Esophagus (tissue), 2 donors: ENCODE data around the gene GCNT4. TPM values are rescaled to one million over a fixed set of nuclear protein-coding genes. Genes with fewer than 3 reads are reported as not detected.

Experiments
- H3K27ac ChIP-seq, 2 donors: one replicate each; pipeline ENCODE4 v1.5.1; 2013; ENCODE audit warnings: low read depth in 2 of 2, mild to moderate bottlenecking in 2 of 2, inconsistent platforms in 1 of 2, low read length in 1 of 2, moderate library complexity in 1 of 2
- H3K27me3 ChIP-seq, 2 donors: one replicate each; pipeline ENCODE4 v1.6.1; 2013; ENCODE audit warnings: low read length in 2 of 2, control low read depth in 1 of 2, mild to moderate bottlenecking in 1 of 2; ENCODE audit not compliant: insufficient read depth in 2 of 2, control insufficient read depth in 1 of 2
- H3K36me3 ChIP-seq, 2 donors: one replicate each; pipeline ENCODE4 v1.6.1; 2013; ENCODE audit warnings: low read length in 1 of 2; ENCODE audit not compliant: control insufficient read depth in 2 of 2, insufficient read depth in 2 of 2
- H3K4me1 ChIP-seq, 2 donors: one replicate each; pipeline ENCODE4 v1.6.1; 2013; ENCODE audit warnings: low read length in 1 of 2; ENCODE audit not compliant: control insufficient read depth in 2 of 2, insufficient read depth in 2 of 2
- H3K4me3 ChIP-seq, 2 donors: one replicate each; pipeline ENCODE4 v1.5.1; 2013; ENCODE audit warnings: low read length in 2 of 2, mild to moderate bottlenecking in 2 of 2, low read depth in 1 of 2, moderate library complexity in 1 of 2
- H3K9me3 ChIP-seq, 2 donors: one replicate each; pipeline ENCODE4 v1.6.1; 2013; ENCODE audit warnings: mild to moderate bottlenecking in 2 of 2, low read depth in 1 of 2, low read length in 1 of 2, moderate library complexity in 1 of 2; ENCODE audit not compliant: control insufficient read depth in 2 of 2, insufficient read depth in 1 of 2
- WGBS, 2 donors: extraction: QIAGEN DNeasy Blood & Tissue Kit; methylation state at CpG; one replicate each; pipeline ENCODE4 v1.1.7; 2013; 5-methylcytosine and 5-hydroxymethylcytosine counted together
- polyA plus RNA-seq, 2 donors: library from polyadenylated mRNA; stranded (reverse); fragments of 200-250 nt; gene quantifications; one replicate each; pipeline ENCODE4 v1.2.3, GENCODE V29; 2013
- donor health status: healthy with polysubstance abuse.
- donor health status: Bipolar disorder and iron deficiency.

Gene GCNT4
- polyA plus RNA-seq, 2 donors = 0.53 to 0.80 TPM

DNA sequence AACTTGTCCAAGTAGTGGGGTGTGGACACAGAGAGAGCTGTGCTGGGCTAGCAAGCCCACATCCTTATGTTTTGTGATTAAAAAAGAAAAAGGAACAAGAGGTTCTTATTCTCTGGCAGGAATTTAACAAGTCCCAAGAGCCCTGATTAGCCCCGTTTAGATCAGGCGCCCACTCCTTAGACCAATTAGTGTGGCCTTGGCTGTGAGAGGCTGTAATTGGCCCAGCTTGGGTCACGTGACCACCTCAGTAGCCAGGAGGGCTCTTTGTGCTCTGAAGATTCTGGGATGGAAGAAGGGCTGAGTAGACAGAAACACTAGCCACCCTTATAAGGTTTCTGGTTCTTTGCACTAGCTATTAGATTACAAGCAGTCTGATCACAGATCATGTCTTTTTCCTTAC, 31.1 kb downstream of the GCNT4 start:
- 53 to 62% methylated on average over 3 of the region's 3 CpGs for WGBS, 2 donors
- no peak overlapping the region for H3K27ac ChIP-seq
- no peaks in the 10 kb centered on the region for H3K4me1 ChIP-seq

DNA sequence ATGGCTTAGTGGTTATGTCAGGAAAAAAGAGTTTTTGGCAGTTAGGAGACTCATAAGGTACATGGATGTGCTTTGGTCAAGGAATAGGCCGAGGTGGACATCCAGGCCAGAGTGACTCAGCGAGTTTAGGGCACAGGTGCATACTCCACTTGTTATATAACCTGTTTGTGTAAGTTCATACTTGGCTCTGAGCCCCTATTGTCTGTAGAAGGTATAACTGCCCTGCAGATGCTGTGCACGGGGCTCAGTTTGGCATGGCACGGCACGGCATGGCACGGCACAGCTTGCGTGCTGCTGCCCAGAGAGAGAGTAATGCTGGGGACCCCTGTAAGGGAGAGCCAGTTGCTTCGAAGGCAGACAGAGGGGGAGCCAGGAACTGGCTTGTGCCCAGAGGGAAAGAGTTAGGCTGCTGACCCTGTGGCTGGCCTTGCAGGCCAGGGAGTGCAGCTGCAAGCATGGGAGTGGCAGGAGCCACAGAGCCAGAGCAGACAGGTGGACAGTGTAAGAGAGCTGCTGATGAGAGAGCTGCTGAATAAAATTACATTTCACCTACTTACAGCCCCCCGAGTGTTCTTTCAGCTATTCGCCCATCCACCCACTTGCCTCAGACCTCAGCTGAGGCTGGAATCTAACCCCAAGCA, 32.2 kb downstream of the GCNT4 start:
- Histone ChIP-seq H3K27ac (no peak overlapping the region), H3K36me3 (no peaks in the 10 kb centered on the region), H3K4me1 (no peaks in the 10 kb centered on the region), H3K4me3 (no peak overlapping the region), H3K9me3 (no peaks in the 10 kb centered on the region), H3K27me3 (no peaks in the 10 kb centered on the region)
- 78 to 80% methylated on average over 10 of the region's 10 CpGs for WGBS, 2 donors

More for the DNA sequence above, 31.1 kb downstream of the GCNT4 start:
- H3K27me3 ChIP-seq = no peaks in the 10 kb centered on the region
- no peaks in the 10 kb centered on the region for H3K36me3 ChIP-seq
- H3K4me3 ChIP-seq = no peak overlapping the region
- H3K9me3 ChIP-seq = no peaks in the 10 kb centered on the region

DNA sequence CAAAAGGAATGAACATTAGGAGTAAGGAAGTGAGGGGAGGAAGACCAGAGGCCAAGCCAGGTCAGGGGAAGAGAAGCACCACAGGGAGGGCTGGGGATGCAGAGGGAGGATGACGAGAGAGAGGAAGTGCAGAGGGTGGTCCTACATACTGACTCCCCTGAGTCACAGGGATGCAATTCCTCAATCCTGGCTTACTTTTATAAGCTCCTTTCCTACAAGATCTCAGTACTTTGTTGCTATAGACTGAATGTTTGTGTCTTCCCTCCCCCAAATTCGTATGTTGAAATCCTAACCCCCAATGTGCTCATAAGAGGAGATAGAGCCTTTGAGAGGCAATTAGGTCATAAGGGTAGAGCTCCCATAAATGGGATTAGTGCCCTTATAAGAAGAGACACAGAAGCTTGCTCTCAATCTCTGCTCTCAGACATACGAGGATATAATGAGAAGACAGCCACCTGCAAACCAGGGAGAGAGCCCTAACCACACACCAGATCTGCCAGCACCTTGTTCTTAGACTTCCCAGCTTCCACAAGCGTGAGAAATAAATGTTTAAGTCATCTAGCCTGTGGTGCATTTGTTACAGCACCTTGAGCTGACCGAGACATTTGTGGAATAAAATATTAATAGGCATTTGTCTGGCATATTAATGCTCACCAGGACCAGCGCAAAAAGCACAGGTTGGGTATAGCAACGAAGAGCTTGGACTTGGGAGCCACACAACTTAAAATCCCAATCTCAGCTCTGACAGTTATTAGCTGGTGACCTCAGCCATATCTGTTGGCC, 33.4 kb downstream of the GCNT4 start:
- H3K4me3 ChIP-seq = no peak overlapping the region
- H3K27ac ChIP-seq = no peak overlapping the region
- 76 to 80% methylated on average over 7 of the region's 7 CpGs for WGBS, 2 donors
- no peaks in the 10 kb centered on the region for H3K4me1 ChIP-seq
- H3K36me3 ChIP-seq = no peaks in the 10 kb centered on the region
- no peaks in the 10 kb centered on the region for H3K27me3 ChIP-seq
- H3K9me3 ChIP-seq = no peaks in the 10 kb centered on the region

DNA sequence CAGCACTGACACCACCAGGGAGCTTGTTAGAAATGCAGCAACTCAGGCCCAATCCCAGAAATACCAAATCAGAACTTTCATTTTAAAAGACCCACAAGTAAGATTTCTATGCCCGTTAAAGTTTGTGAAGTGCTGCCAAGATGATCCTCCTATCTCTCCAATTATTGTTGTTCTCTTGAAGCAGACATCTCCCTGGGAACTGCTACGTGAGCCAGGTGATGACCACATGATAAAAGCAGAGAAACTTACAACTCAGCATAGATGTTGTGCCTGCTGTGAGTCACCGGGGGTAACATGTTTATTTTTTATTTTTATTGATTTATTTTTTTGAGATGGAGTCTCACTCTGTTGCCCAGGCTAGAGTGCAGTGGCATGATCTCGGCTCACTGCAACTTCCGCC, 34.4 kb downstream of the GCNT4 start:
- Histone ChIP-seq H3K4me1 (no peaks in the 10 kb centered on the region), H3K9me3 (no peaks in the 10 kb centered on the region), H3K4me3 (no peak overlapping the region), H3K27ac (no peak overlapping the region), H3K36me3 (no peaks in the 10 kb centered on the region), H3K27me3 (no peaks in the 10 kb centered on the region)
- 83 to 86% methylated on average over 5 of the region's 5 CpGs for WGBS, 2 donors

DNA sequence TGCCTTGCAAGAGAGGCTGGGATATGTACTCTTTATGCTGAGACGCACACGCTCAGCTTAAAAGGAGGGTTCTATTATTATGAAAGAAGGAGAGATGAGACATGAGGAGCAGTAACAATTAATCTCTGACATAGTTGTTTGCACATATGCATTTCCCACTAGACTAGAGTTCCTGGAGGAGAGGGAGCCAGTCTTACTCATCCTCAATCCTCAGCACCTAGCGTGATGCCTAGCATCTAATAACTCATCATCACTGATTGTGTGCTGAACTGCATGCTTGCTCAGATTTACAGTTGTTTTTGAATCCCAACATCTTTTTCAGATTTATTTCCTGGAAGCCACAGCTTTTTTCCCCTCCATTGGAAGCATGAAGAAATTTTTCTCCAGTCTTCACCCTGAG, 35.5 kb downstream of the GCNT4 start:
- Histone ChIP-seq H3K27me3 (no peaks in the 10 kb centered on the region), H3K4me3 (no peak overlapping the region), H3K4me1 (no peaks in the 10 kb centered on the region), H3K9me3 (no peaks in the 10 kb centered on the region), H3K27ac (no peak overlapping the region), H3K36me3 (no peaks in the 10 kb centered on the region)
- WGBS, 2 donors = 79 to 87% methylated on average over 3 of the region's 3 CpGs

DNA sequence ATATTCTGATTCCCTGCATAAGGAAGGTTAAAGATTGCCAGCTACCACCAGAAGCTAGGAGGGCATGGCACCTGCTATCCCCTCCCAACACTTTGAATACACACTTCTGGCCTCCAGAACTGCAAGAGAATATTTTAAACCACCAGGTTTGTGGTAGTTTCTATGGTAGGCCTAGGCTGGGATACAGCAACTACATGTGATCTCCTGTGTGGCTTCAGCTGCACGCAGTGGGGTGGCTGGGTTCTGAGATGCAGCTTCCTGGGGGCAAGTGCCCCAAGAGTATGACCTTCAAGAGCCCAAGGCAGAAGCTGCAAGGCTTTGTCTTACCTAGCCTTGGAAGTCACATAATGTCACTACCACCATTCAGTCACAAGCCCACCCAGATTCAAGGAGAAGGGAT, 39.6 kb downstream of the GCNT4 start:
- Histone ChIP-seq H3K27me3 (no peaks in the 10 kb centered on the region), H3K4me3 (no peak overlapping the region), H3K4me1 (no peaks in the 10 kb centered on the region), H3K9me3 (no peaks in the 10 kb centered on the region), H3K36me3 (no peaks in the 10 kb centered on the region), H3K27ac (no peak overlapping the region)
- 88 to 95% methylated on average over 1 of the region's 1 CpG for WGBS, 2 donors

DNA sequence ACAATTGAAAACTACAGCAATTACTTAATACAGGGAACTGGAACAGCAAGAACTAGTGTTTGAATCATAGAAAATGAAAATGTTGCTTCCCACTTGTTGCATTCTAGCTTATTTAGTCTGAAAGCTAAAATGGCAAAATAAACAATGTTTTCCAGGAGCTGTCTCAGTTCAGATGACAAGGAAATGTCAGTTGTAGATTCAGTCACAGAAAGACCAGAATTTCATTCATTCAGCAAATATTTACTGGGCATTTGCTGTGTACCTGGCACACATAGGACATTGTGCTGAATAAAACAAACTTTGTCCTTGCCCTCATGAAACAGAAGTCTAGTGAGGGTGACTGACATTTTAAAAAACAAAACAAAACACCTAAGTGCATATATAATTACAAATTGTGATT, 41.5 kb downstream of the GCNT4 start:
- H3K27me3 ChIP-seq = no peaks in the 10 kb centered on the region
- no peak overlapping the region for H3K4me3 ChIP-seq
- H3K27ac ChIP-seq = no peak overlapping the region
- H3K9me3 ChIP-seq = no peaks in the 10 kb centered on the region
- H3K36me3 ChIP-seq = no peaks in the 10 kb centered on the region
- no peaks in the 10 kb centered on the region for H3K4me1 ChIP-seq

DNA sequence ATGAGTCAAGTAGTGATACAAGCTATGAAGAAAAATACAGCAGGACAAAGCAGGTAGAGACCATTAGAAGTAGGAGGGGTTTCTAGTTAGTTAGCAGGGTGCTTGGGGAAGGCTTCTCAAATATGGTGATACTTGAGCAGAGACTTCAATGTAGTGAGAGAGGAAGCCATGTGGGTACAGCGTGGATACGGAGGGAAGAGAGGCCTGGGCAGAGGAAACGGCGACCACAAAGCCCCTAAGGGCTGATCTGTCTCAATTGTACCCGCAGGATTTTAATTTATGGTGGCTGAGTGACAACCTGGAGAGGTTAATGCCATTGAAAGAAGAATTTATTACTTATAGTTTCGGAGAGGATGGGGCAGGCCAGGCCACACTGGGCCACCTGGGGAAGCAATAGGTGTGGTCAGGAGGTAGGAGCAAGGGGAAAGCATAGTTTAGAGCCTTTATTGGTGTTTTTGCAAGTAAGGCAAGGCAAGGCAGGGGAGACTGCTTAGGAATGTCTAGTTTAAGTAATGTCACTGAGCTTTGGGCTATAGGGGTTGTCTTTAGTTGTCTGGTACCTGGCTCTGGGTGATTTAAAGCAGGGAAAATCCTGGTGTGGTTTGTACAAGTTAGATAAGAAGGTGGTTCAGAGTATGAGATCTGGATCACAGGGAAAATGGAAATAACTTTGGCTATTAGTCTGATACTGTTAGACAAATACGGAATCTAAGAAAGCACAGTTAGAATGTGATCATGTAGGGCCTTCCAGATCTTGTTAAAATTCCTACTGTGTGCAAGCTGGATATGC, 42.6 kb downstream of the GCNT4 start:
- Histone ChIP-seq H3K27me3 (no peaks in the 10 kb centered on the region), H3K4me1 (no peaks in the 10 kb centered on the region), H3K4me3 (no peak overlapping the region), H3K36me3 (no peaks in the 10 kb centered on the region), H3K27ac (no peak overlapping the region), H3K9me3 (no peaks in the 10 kb centered on the region)
- 59 to 65% methylated on average over 7 of the region's 7 CpGs for WGBS, 2 donors

DNA sequence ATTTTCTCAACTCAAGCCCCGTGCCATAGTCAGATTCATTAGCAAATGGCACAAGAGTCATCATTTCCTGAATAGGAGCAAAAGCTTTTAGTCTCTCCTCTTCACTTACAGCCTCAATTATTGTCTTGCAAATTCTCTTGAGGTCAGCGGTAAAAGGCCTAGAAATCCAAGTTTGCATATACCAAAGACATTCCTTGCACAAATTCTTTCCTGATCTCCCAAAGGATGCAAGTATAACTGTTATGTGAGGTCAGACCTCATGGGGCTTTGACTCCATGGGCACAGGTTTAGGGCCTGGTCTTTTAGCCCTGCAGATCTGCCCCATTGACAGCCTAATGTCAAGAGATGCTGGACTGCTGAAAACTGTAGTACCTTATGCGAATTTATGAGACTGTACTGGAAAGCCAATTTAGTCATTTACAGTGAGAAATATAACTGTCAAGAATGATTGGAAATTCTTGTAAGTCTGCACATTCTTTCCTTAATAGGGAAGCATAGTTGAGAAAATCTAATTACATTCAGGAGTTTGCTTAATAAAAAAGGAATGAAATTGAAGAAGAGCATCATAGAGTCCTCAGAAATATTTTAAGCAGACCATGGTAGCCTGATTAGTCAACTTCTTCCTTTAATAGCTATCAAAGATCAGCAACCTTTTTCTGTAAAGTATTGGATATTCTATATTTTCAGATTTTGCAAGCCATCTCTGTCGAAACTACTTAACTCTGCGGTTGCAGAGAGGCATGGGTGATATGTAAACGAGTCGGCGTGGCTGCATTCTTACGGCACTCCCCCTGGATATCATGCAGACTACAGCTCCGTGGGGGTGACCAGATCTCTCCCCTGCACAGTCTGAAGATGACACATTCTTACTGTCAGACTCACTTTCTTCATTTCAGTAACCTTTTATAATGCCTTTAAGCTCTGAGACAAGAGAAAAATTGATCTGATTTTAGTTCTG, 45.2 kb downstream of the GCNT4 start:
- Histone ChIP-seq H3K4me1 (no peaks in the 10 kb centered on the region), H3K4me3 (no peak overlapping the region), H3K9me3 (no peaks in the 10 kb centered on the region), H3K36me3 (no peaks in the 10 kb centered on the region), H3K27me3 (no peaks in the 10 kb centered on the region), H3K27ac (no peak overlapping the region)
- 77 to 84% methylated on average over 10 of the region's 10 CpGs for WGBS, 2 donors
